NB4 (cell line): ENCODE data around the gene PDGFD.

ENCODE experiments used
- MYC ChIP-seq: IDR thresholded peaks from 2 replicates; pipeline ENCODE4 v1.6.1; 2011; ENCODE audit warnings: low read depth, low read length
- POLR2A ChIP-seq: IDR thresholded peaks from 2 replicates; pipeline ENCODE4 v1.6.1; 2011; ENCODE audit warnings: mild to moderate bottlenecking; ENCODE audit not compliant: insufficient read length; ENCODE audit errors: extremely low read depth
- TF ChIP-seq, protein P1 (sequence below): IDR thresholded peaks from one replicate; pipeline ENCODE4 v1.5.1; 2012; ENCODE audit warnings: low read depth, low read length
- TF ChIP-seq, protein P2 (sequence below): IDR thresholded peaks from 2 replicates; pipeline ENCODE4 v1.6.1; 2011; ENCODE audit warnings: low read depth, low read length

DNA sequence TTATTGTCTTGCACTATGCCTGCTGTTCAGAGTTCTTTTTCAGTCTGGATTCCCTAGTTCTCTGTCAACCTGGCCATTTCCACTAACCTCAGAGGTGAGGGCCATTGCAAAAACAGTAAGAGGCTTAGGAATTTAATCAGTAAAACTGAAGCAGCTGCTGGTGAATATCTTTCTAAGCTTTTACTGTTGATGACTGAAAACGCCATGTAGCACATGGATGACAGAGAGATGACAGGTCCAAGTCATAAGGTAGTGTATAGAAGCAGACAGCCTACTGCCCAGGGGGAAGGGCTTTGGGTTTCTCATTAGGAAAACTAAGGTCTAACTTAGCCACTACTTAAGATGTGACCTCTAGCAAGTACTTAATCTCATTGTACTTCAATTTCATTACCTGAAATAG is 280.1 kb downstream of the PDGFD start:
- TF ChIP-seq, protein P1, sequence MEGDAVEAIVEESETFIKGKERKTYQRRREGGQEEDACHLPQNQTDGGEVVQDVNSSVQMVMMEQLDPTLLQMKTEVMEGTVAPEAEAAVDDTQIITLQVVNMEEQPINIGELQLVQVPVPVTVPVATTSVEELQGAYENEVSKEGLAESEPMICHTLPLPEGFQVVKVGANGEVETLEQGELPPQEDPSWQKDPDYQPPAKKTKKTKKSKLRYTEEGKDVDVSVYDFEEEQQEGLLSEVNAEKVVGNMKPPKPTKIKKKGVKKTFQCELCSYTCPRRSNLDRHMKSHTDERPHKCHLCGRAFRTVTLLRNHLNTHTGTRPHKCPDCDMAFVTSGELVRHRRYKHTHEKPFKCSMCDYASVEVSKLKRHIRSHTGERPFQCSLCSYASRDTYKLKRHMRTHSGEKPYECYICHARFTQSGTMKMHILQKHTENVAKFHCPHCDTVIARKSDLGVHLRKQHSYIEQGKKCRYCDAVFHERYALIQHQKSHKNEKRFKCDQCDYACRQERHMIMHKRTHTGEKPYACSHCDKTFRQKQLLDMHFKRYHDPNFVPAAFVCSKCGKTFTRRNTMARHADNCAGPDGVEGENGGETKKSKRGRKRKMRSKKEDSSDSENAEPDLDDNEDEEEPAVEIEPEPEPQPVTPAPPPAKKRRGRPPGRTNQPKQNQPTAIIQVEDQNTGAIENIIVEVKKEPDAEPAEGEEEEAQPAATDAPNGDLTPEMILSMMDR = no peak
- TF ChIP-seq MYC (no peak), POLR2A (no peak)
- TF ChIP-seq, protein P2, sequence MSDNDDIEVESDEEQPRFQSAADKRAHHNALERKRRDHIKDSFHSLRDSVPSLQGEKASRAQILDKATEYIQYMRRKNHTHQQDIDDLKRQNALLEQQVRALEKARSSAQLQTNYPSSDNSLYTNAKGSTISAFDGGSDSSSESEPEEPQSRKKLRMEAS = no peak
